B cell (primary cell): ENCODE data around the gene CAMTA1. TPM values are rescaled to one million over a fixed set of nuclear protein-coding genes. Genes with fewer than 3 reads are reported as not detected.

ENCODE experiments used
- ATAC-seq: fragments of 200-7000 bp; cut with Tn5 transposase; one replicate; pipeline ENCODE4 v1.10.0; 2021; ENCODE audit warnings: low read depth, mild to moderate bottlenecking, moderate number of reproducible peaks, moderate library complexity
- CTCF ChIA-PET: fragments of 350-600 bp; sonication (Branson Sonifier 250); formaldehyde crosslinking; loops from one replicate; lab custom pipeline; 2021; ENCODE audit warnings: antibody characterized with exemption, inconsistent platforms; lab: Charles Lee
- POLR2A ChIA-PET: fragments of 350-600 bp; sonication (Branson Sonifier 250); formaldehyde crosslinking; loops from one replicate; lab custom pipeline; 2021; ENCODE audit warnings: antibody characterized with exemption; lab: Charles Lee
- DNase-seq: peaks from one replicate; pipeline ENCODE4 v3.0.0; 2013
- H2AFZ ChIP-seq: 2 replicates; pipeline ENCODE4 v1.6.1; 2012; ENCODE audit warnings: mild to moderate bottlenecking, low read depth, low read length; ENCODE audit not compliant: insufficient read depth, poor library complexity, severe bottlenecking
- H3K27ac ChIP-seq, 2 donors: 1 replicate in 1 of 2; 2 replicates in 1 of 2; pipeline ENCODE4 v1.5.1; 2012 to 2013; ENCODE audit warnings: low read length in 2 of 2, mild to moderate bottlenecking in 2 of 2, moderate library complexity in 1 of 2
- H3K27me3 ChIP-seq, 4 experiments: fragments of 200-600 bp in 1 of 4; sonication (generic) in 1 of 4; replicated peaks in 1 of 4; 1 replicate in 2 of 4; 2 replicates in 2 of 4; pipeline versions ENCODE4 v1.6.1 to v1.7.0; 2013 to 2016; ENCODE audit warnings: low read length in 3 of 4, mild to moderate bottlenecking in 2 of 4, mixed read lengths in 1 of 4, moderate library complexity in 1 of 4; ENCODE audit not compliant: insufficient read depth in 4 of 4, control insufficient read depth in 3 of 4; ENCODE audit errors: control extremely low read depth in 1 of 4
- H3K36me3 ChIP-seq, 2 experiments: replicated peaks in 1 of 2; 1 replicate in 1 of 2; 2 replicates in 1 of 2; pipeline versions ENCODE4 v1.6.1 to v1.7.1; 2013; ENCODE audit warnings: low read length in 1 of 2; ENCODE audit not compliant: insufficient read depth in 2 of 2, control insufficient read depth in 1 of 2; ENCODE audit errors: control extremely low read depth in 1 of 2, extremely low read depth in 1 of 2
- H3K4me1 ChIP-seq, 2 donors: fragments of 200-600 bp in 1 of 2; sonication (generic) in 1 of 2; 1 replicate in 1 of 2; 2 replicates in 1 of 2; pipeline versions ENCODE4 v1.5.1 to v1.6.1; 2013 to 2017; ENCODE audit warnings: low read length in 2 of 2; ENCODE audit not compliant: control insufficient read depth in 2 of 2, insufficient read depth in 2 of 2
- H3K4me2 ChIP-seq: replicated peaks from 2 replicates; pipeline ENCODE3; 2012; ENCODE audit warnings: mild to moderate bottlenecking, low read depth, low read length; ENCODE audit not compliant: poor library complexity, severe bottlenecking
- H3K4me3 ChIP-seq, 5 experiments: fragments of 200-600 bp in 1 of 5; sonication (generic) in 1 of 5; 1 replicate in 3 of 5; 2 replicates in 2 of 5; pipeline versions ENCODE4 v1.5.1 to v1.7.0; 2011 to 2016; ENCODE audit warnings: low read length in 4 of 5, mild to moderate bottlenecking in 4 of 5, low read depth in 2 of 5, control low read depth in 1 of 5, moderate library complexity in 1 of 5; ENCODE audit not compliant: insufficient read depth in 1 of 5; ENCODE audit errors: control extremely low read depth in 1 of 5, extremely low read depth in 1 of 5
- H3K79me2 ChIP-seq: fragments of 200-600 bp; sonication (generic); one replicate; pipeline ENCODE4 v1.6.0; 2016; ENCODE audit warnings: low read length; ENCODE audit not compliant: control insufficient read depth, insufficient read depth
- H3K9ac ChIP-seq: fragments of 200-600 bp; sonication (generic); 2 replicates; pipeline ENCODE4 v1.6.1; 2017; ENCODE audit warnings: mild to moderate bottlenecking, low read length, moderate library complexity
- H3K9me3 ChIP-seq, 3 donors: one replicate each; pipeline versions ENCODE4 v1.6.1 to v1.7.1; 2013; ENCODE audit warnings: low read length in 2 of 3; ENCODE audit not compliant: control insufficient read depth in 2 of 3, insufficient read depth in 1 of 3; ENCODE audit errors: control extremely low read depth in 1 of 3
- H4K20me1 ChIP-seq: 2 replicates; pipeline ENCODE4 v1.6.0; 2012; ENCODE audit warnings: mild to moderate bottlenecking, low read length; ENCODE audit not compliant: insufficient read depth, control insufficient read depth, poor library complexity, severe bottlenecking
- H3K27ac Mint-ChIP-seq: one replicate; pipeline ENCODE4 v1.8.0; 2021; ENCODE audit warnings: mixed read lengths
- H3K27me3 Mint-ChIP-seq: one replicate; pipeline ENCODE4 v1.8.0; 2021; ENCODE audit warnings: mixed read lengths
- H3K4me1 Mint-ChIP-seq: one replicate; pipeline ENCODE4 v1.8.0; 2021; ENCODE audit warnings: mixed read lengths
- H3K4me3 Mint-ChIP-seq: one replicate; pipeline ENCODE4 v1.8.0; 2021; ENCODE audit warnings: mixed read lengths
- H3K9me3 Mint-ChIP-seq: one replicate; pipeline ENCODE4 v1.8.0; 2022; ENCODE audit warnings: mixed read lengths; ENCODE audit not compliant: insufficient read depth
- CTCF ChIP-seq: fragments of 200-600 bp; IDR thresholded peaks from one replicate; pipeline ENCODE4 v1.8.0; 2022; ENCODE audit warnings: antibody characterized with exemption, mild to moderate bottlenecking
- EZH2 ChIP-seq: IDR thresholded peaks from 2 replicates; pipeline ENCODE4 v1.6.1; 2012; ENCODE audit warnings: borderline replicate concordance, low read depth, mild to moderate bottlenecking, moderate library complexity, low read length; ENCODE audit not compliant: insufficient read depth, poor library complexity, severe bottlenecking
- WGBS: methylation state at CpG from one replicate; pipeline ENCODE4 v1.1.5; 2013; ENCODE audit warnings: missing lambda C conversion rate; ENCODE audit not compliant: insufficient coverage; 5-methylcytosine and 5-hydroxymethylcytosine counted together
- intact Hi-C: fragments of 100-400 bp; cut with micrococcal nuclease; formaldehyde crosslinking; loops from one replicate; pipeline ENCODE4 v1.10.0; 2022
- polyA plus RNA-seq: library from polyadenylated mRNA; depleted of rRNA; stranded (reverse); fragments of >200 nt; gene quantifications from 2 replicates; pipeline ENCODE4 v1.2.3, GENCODE V29; 2012
- total RNA-seq, 2 donors: library from RNA; stranded (reverse); fragments of 120-200 nt in 1 of 2; gene quantifications; 1 replicate in 1 of 2; 2 replicates in 1 of 2; pipeline versions ENCODE4 v1.2.3 to v1.2.4, GENCODE V29; 2013 to 2022

The CAMTA1 gene
- total and polyA plus RNA-seq, 2 donors (not counting 1 experiment from before 2014, with no cell fraction given), result 42.2 to 45.7 TPM

GRCh38 chr1:7614576-7615074 is 829.4 kb downstream of the CAMTA1 start:
- CTCF ChIA-PET, result no interaction called here
- no peak for ATAC-seq
- no peaks in the 10 kb centered on the region for H3K9me3 Mint-ChIP-seq
- Histone ChIP-seq H3K9me3 (no peaks in the 10 kb centered on the region), H3K9ac (no peak overlapping the region), H3K27me3 (no peaks in the 10 kb centered on the region), H3K4me3 (no peak overlapping the region), H3K36me3 (no peaks in the 10 kb centered on the region), H3K27ac (no peak overlapping the region), H3K4me2 (no peak overlapping the region), H3K4me1 (no peaks in the 10 kb centered on the region), H4K20me1 (no peaks in the 10 kb centered on the region), H2AFZ (no peak overlapping the region), H3K79me2 (no peaks in the 10 kb centered on the region)
- DNase-seq, result no peak
- H3K4me3 Mint-ChIP-seq, result no peak overlapping the region
- H3K4me1 Mint-ChIP-seq, result no peaks in the 10 kb centered on the region
- peaks cover 4% of the 10 kb centered on the region for H3K27me3 Mint-ChIP-seq
- no peak overlapping the region for H3K27ac Mint-ChIP-seq
- intact Hi-C loops, result no loop called here
- 80% methylated on average over 7 of the region's 9 CpGs for WGBS
- POLR2A ChIA-PET, result no interaction called here
- TF ChIP-seq CTCF (no peak), EZH2 (no peak)

GRCh38 chr1:7615138-7615537 is 829.9 kb downstream of the CAMTA1 start:
- no peak for DNase-seq
- Histone ChIP-seq H3K79me2 (no peaks in the 10 kb centered on the region), H3K4me3 (no peak overlapping the region), H3K27ac (no peak overlapping the region), H2AFZ (no peak overlapping the region), H3K27me3 (no peaks in the 10 kb centered on the region), H3K4me1 (no peaks in the 10 kb centered on the region), H3K9ac (no peak overlapping the region), H3K4me2 (no peak overlapping the region), H3K9me3 (no peaks in the 10 kb centered on the region), H3K36me3 (no peaks in the 10 kb centered on the region), H4K20me1 (no peaks in the 10 kb centered on the region)
- Mint-ChIP-seq H3K27me3 (peaks cover under 1% of the 10 kb centered on the region), H3K27ac (no peak overlapping the region), H3K4me3 (no peak overlapping the region), H3K4me1 (no peaks in the 10 kb centered on the region), H3K9me3 (no peaks in the 10 kb centered on the region)
- intact Hi-C loops, result no loop called here
- no peak for ATAC-seq
- TF ChIP-seq EZH2 (no peak), CTCF (no peak)
- ChIA-PET POLR2A (no interaction called here), CTCF (no interaction called here)
- WGBS, result 71% methylated on average over 4 of the region's 5 CpGs
